NCI-H226 (cell line): Measurements from ENCODE around the gene MRTFB.

Source experiments
- DNase-seq: peaks from one replicate; pipeline ENCODE4 v3.0.0-alpha.2; 2015

The MRTFB gene

DNA sequence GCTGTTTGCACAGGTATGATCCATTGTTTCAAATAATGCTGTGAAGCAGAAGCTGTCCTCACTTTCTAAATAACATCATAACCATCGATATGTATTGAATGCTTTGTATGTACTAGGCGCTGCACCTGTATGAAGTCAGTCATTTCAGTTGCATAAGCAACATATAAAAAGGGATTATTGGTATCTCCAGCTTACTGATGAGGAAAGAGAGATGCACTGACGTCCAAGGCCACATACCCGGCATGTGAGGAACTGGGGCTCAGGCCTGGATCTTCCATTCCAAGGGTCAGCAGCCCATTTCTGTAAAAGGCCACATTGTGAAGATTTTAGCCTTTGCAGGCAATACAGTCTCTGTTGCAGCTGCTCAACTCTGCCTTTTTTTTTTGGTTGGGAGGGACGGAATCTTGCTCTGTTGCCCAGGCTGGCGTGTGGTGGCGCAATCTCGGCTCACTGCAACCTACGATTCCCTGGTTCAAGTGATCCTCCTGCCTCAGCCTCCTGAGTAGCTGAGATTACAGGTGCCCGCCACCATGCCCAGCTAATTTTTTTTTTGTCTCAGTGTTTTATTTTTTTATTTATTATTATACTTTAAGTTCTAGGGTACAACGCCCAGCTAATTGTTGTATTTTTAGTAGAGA lies 244.7 kb downstream of the MRTFB start:
- DNase-seq, result no peak
